ENCODE results near the gene RUNX2. TPM values are rescaled to one million over a fixed set of nuclear protein-coding genes. Genes with fewer than 3 reads are reported as not detected.
"Not testable (repeated sequence)": the region's sequence is repeated elsewhere in the genome, so short reads cannot be mapped to it uniquely, and the experiment has no call there.

RUNX2 gene
- polyA plus RNA-seq, 1 of the 3 experiments (the other 2 are of a cell fraction), result 4.4 TPM

DNA sequence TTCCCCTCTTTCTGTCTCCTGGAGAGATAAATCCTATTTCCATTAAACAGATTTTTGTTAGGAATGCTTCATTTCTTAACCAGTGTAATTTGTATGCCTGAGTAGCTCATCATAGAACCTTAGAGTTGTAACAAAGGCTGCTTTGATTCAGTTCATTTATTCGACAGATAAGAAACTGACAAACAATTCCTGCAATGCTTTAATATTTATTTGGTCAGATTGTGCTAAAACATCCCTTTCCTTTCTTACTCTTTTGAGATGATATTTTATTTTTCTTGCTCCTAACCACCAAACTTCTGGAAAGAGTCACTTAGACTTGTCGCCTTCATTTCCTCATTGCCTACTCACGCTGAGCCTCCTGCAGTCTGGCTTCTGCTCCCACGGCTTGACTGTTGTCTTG is 138.6 kb downstream of the RUNX2 start:
- H2AFZ ChIP-seq (ENCODE audit: low read depth), result no peak overlapping the region
- H3K9ac ChIP-seq, result no peak overlapping the region
- H3K27ac ChIP-seq (ENCODE audit: low read depth in 2 of 2, low read length in 1 of 2), result no peak overlapping the region
- no peaks in the 10 kb centered on the region for H3F3A ChIP-seq (replicated peaks; ENCODE audit: insufficient read depth)
- TF ChIP-seq FOXM1 (IDR thresholded peaks at IDR 0.05; ENCODE audit: low read depth), result no peak
- TF ChIP-seq TCF12 (IDR thresholded peaks at IDR 0.05), result no peak
- no peak for TF ChIP-seq GABPA (IDR thresholded peaks at IDR 0.05; ENCODE audit: low read depth)
- TF ChIP-seq, protein P1, sequence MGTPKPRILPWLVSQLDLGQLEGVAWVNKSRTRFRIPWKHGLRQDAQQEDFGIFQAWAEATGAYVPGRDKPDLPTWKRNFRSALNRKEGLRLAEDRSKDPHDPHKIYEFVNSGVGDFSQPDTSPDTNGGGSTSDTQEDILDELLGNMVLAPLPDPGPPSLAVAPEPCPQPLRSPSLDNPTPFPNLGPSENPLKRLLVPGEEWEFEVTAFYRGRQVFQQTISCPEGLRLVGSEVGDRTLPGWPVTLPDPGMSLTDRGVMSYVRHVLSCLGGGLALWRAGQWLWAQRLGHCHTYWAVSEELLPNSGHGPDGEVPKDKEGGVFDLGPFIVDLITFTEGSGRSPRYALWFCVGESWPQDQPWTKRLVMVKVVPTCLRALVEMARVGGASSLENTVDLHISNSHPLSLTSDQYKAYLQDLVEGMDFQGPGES (IDR thresholded peaks at IDR 0.05; ENCODE audit: low read depth, low read length), result no peak
- TF ChIP-seq, protein P2, sequence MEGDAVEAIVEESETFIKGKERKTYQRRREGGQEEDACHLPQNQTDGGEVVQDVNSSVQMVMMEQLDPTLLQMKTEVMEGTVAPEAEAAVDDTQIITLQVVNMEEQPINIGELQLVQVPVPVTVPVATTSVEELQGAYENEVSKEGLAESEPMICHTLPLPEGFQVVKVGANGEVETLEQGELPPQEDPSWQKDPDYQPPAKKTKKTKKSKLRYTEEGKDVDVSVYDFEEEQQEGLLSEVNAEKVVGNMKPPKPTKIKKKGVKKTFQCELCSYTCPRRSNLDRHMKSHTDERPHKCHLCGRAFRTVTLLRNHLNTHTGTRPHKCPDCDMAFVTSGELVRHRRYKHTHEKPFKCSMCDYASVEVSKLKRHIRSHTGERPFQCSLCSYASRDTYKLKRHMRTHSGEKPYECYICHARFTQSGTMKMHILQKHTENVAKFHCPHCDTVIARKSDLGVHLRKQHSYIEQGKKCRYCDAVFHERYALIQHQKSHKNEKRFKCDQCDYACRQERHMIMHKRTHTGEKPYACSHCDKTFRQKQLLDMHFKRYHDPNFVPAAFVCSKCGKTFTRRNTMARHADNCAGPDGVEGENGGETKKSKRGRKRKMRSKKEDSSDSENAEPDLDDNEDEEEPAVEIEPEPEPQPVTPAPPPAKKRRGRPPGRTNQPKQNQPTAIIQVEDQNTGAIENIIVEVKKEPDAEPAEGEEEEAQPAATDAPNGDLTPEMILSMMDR (IDR thresholded peaks at IDR 0.05), result no peak
- TF ChIP-seq FOXJ3 (CRISPR knock-in tag; IDR thresholded peaks at IDR 0.05), result no peak
- TF ChIP-seq, protein P3, sequence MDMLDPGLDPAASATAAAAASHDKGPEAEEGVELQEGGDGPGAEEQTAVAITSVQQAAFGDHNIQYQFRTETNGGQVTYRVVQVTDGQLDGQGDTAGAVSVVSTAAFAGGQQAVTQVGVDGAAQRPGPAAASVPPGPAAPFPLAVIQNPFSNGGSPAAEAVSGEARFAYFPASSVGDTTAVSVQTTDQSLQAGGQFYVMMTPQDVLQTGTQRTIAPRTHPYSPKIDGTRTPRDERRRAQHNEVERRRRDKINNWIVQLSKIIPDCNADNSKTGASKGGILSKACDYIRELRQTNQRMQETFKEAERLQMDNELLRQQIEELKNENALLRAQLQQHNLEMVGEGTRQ (IDR thresholded peaks at IDR 0.05; ENCODE audit: borderline replicate concordance, low read depth, low read length), result no peak
- TF ChIP-seq TAF1 (IDR thresholded peaks at IDR 0.05; ENCODE audit: borderline replicate concordance, low read depth, low read length), result no peak
- no peak for TF ChIP-seq SMC3 (IDR thresholded peaks at IDR 0.05; ENCODE audit: low read depth, low read length)
- no peak for TF ChIP-seq RAD21 (IDR thresholded peaks at IDR 0.05; ENCODE audit: low read length)
- TF ChIP-seq NFIC (IDR thresholded peaks at IDR 0.05; ENCODE audit: borderline replicate concordance), result no peak
- no peak for TF ChIP-seq RXRA (IDR thresholded peaks at IDR 0.05; ENCODE audit: borderline replicate concordance, low read depth)
- TF ChIP-seq, protein P4, sequence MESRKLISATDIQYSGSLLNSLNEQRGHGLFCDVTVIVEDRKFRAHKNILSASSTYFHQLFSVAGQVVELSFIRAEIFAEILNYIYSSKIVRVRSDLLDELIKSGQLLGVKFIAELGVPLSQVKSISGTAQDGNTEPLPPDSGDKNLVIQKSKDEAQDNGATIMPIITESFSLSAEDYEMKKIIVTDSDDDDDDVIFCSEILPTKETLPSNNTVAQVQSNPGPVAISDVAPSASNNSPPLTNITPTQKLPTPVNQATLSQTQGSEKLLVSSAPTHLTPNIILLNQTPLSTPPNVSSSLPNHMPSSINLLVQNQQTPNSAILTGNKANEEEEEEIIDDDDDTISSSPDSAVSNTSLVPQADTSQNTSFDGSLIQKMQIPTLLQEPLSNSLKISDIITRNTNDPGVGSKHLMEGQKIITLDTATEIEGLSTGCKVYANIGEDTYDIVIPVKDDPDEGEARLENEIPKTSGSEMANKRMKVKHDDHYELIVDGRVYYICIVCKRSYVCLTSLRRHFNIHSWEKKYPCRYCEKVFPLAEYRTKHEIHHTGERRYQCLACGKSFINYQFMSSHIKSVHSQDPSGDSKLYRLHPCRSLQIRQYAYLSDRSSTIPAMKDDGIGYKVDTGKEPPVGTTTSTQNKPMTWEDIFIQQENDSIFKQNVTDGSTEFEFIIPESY (IDR thresholded peaks at IDR 0.05; ENCODE audit: borderline replicate concordance, low read depth), result no peak
- TF ChIP-seq, protein P5, sequence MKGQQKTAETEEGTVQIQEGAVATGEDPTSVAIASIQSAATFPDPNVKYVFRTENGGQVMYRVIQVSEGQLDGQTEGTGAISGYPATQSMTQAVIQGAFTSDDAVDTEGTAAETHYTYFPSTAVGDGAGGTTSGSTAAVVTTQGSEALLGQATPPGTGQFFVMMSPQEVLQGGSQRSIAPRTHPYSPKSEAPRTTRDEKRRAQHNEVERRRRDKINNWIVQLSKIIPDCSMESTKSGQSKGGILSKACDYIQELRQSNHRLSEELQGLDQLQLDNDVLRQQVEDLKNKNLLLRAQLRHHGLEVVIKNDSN (IDR thresholded peaks at IDR 0.05; ENCODE audit: borderline replicate concordance, low read depth), result no peak
- no peak for TF ChIP-seq EZH2phosphoT487 (IDR thresholded peaks at IDR 0.05; ENCODE audit: borderline replicate concordance, low read depth)
- TF ChIP-seq MEF2A (IDR thresholded peaks at IDR 0.05; ENCODE audit: borderline replicate concordance, low read depth), result no peak
- TF ChIP-seq JUND (IDR thresholded peaks at IDR 0.05), result no peak
- TF ChIP-seq, protein P6, sequence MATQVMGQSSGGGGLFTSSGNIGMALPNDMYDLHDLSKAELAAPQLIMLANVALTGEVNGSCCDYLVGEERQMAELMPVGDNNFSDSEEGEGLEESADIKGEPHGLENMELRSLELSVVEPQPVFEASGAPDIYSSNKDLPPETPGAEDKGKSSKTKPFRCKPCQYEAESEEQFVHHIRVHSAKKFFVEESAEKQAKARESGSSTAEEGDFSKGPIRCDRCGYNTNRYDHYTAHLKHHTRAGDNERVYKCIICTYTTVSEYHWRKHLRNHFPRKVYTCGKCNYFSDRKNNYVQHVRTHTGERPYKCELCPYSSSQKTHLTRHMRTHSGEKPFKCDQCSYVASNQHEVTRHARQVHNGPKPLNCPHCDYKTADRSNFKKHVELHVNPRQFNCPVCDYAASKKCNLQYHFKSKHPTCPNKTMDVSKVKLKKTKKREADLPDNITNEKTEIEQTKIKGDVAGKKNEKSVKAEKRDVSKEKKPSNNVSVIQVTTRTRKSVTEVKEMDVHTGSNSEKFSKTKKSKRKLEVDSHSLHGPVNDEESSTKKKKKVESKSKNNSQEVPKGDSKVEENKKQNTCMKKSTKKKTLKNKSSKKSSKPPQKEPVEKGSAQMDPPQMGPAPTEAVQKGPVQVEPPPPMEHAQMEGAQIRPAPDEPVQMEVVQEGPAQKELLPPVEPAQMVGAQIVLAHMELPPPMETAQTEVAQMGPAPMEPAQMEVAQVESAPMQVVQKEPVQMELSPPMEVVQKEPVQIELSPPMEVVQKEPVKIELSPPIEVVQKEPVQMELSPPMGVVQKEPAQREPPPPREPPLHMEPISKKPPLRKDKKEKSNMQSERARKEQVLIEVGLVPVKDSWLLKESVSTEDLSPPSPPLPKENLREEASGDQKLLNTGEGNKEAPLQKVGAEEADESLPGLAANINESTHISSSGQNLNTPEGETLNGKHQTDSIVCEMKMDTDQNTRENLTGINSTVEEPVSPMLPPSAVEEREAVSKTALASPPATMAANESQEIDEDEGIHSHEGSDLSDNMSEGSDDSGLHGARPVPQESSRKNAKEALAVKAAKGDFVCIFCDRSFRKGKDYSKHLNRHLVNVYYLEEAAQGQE (IDR thresholded peaks at IDR 0.05; ENCODE audit: low read depth, low read length), result no peak
- no peak for TF ChIP-seq NRF1 (IDR thresholded peaks at IDR 0.05; ENCODE audit: low read depth, low read length)
- no peak for TF ChIP-seq GATA2 (CRISPR knock-in tag; IDR thresholded peaks at IDR 0.05)
- H3K27me3 ChIP-seq (ENCODE audit: insufficient read depth), result no peaks in the 10 kb centered on the region
- ChIA-PET POLR2A (no interaction called here), CTCF (no interaction called here)
- no peak for DNase-seq
- H4K20me1 ChIP-seq (ENCODE audit: insufficient read depth), result no peaks in the 10 kb centered on the region
- no peaks in the 10 kb centered on the region for H3K36me3 ChIP-seq (replicated peaks in 1 of 2; ENCODE audit: control insufficient read depth in 1 of 2, insufficient read depth in 2 of 2, low read length in 1 of 2)
- WGBS (ENCODE audit: low lambda C conversion rate), result 56% methylated on average over 4 of the region's 4 CpGs
- no peak overlapping the region for H3K4me3 ChIP-seq (ENCODE audit: low read depth in 2 of 2, low read length in 1 of 2)
- no peaks in the 10 kb centered on the region for H3K9me3 ChIP-seq
- H3K79me2 ChIP-seq (ENCODE audit: insufficient read depth), result no peaks in the 10 kb centered on the region
- no peak overlapping the region for H3K4me2 ChIP-seq
- peaks cover 0 to 9% of the 10 kb centered on the region in 2 experiments; a peak in 2 of 4 replicates for H3K4me1 ChIP-seq (ENCODE audit: control insufficient read depth in 1 of 2, insufficient read depth in 2 of 2, low read depth in 1 of 2, low read length in 1 of 2)
- no peaks in the 10 kb centered on the region for H3K9me2 ChIP-seq

DNA sequence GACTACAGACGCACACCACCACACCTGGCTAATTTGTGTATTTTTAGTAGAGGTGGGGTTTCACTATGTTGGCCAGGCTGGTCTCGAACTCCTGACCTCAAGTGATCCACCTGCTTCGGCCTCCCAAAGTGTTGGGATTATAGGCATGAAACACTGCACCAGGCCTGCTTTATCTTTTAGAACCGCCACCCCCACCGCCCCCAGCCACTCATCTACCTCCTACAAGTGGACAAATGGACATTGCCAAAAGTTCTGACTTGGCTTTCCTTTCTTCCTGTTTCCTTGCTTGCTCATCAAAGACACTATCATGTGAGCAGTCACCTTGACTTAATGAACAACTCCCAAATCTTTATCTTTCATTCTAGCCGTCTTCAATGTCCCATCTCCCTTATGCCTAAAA is 139.3 kb downstream of the RUNX2 start:
- H3K79me2 ChIP-seq (ENCODE audit: insufficient read depth); H2AFZ ChIP-seq (ENCODE audit: low read depth); POLR2A ChIA-PET; H3K4me2 ChIP-seq; H3K4me1 ChIP-seq (ENCODE audit: control insufficient read depth in 1 of 2, insufficient read depth in 2 of 2, low read depth in 1 of 2, low read length in 1 of 2); H4K20me1 ChIP-seq (ENCODE audit: insufficient read depth); H3F3A ChIP-seq (replicated peaks; ENCODE audit: insufficient read depth); DNase-seq; CTCF ChIA-PET; H3K9me3 ChIP-seq; H3K27ac ChIP-seq (ENCODE audit: low read depth in 2 of 2, low read length in 1 of 2); H3K4me3 ChIP-seq (ENCODE audit: low read depth in 2 of 2, low read length in 1 of 2); H3K9ac ChIP-seq; H3K9me2 ChIP-seq; H3K36me3 ChIP-seq (replicated peaks in 1 of 2; ENCODE audit: control insufficient read depth in 1 of 2, insufficient read depth in 2 of 2, low read length in 1 of 2); H3K27me3 ChIP-seq (ENCODE audit: insufficient read depth): not testable (repeated sequence)
- 65% methylated on average over 6 of the region's 6 CpGs for WGBS (ENCODE audit: low lambda C conversion rate)
